NCI-H2227 (cell line): ENCODE data around the gene PLCXD3.

Experiments
- DNase-seq: peaks from one replicate; lab custom pipeline; 2025; ENCODE audit not compliant: unreplicated experiment; lab: John Stamatoyannopoulos, UW

Gene PLCXD3

DNA sequence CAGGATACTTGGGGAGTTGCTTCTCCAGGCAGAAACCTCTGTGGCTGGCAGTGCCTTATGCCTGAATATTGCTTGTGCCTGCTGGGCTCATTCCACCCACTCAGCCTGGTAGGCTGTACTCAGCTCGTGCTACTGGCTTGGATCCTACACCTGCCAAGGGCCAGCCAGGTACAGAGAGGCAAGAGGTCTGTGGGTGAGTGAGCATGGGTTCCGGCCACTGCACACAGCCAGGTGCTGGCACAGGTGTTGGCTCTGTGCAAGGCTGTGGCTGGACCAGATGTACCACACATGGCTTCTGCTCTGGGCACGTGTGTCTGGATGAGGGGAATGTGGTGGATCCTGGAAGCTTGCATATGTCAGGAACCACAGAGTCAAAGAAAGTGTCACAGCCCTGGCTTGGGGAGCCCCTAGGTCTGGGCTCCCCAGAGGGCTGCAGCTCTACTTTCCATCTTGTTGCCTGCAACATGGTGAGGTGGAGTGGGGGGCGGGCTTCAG lies 220.4 kb downstream of the PLCXD3 start:
- DNase-seq: no peak

- no peak for DNase-seq
Measured at GRCh38 chr5:41286696-41287095, 223.7 kb downstream of the PLCXD3 start.

DNA sequence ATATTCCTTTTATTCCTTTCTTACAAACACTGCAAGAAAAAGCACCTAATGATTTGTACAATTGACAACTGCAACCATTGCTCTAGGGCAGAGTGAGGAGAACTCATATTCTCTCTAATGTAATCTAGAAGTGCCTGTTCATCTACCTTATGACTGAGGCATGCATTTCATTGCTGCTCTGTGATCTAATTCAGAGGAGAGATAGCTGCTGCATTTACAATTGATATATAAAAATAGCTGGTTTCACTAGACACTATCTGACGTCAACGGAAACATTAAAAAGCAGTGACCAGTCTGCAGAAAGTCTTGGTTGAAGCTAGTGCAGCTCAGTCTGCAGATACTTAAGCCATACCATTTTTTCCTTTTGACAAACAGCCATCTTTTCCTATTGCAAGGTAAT lies 224.2 kb downstream of the PLCXD3 start:
- DNase-seq: no peak

DNA sequence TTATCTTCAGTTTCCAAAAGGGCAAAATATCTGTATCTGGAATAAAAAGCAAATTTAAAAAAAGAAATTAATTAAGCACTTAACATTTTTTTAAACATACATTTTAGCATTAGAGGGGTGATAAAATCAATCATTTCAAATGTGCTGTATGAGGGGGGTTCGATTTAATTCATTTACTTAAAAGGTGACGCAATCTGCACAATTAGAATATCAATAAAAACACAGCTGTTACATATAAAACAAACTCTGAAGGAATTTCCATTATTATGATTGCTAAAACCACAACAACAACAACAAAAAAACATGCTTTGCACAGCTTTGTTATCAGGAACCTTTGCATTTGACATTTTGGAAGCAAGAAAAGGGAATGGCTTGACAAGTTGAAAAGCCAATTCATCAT lies 225.5 kb downstream of the PLCXD3 start:
- DNase-seq: no peak

GRCh38 chr5:41281215-41281810 lies 229.1 kb downstream of the PLCXD3 start:
- DNase-seq: no peak

- no peak for DNase-seq
Measured at GRCh38 chr5:41279040-41279439, 231.4 kb downstream of the PLCXD3 start.

- DNase-seq: no peak
Measured at GRCh38 chr5:41277476-41278245, 232.7 kb downstream of the PLCXD3 start.

DNA sequence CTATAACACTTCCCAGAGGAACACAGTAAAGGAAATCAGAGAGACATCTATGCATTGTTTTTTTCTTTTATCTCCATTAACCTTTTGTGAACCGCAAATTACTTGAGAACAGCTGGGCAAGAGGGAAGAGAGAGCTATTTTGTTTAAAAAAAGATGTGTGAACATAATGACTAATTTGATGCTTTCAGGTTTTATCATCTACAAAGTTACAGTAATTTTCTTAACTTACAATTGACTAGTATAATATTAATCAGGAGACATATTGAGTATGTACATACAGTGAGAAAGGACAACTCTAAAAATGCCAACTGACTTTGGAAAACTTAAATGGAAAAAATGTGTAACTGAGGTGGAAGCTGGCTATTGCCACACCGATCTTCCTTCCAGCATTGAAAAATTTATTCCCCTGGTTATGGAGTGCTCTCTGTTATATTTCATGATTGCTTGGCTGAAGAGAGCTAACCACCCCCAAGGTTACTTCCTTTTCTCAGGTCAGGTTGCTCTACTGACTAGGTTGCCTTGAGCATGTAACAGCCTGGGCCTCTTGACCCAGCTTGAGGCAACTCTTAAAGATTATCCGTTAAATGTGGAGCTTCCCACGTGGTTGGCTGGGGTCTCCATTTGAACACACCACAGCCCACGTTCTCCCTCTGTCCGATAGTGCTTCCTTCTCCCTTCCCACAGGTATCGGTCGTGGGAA lies 234.4 kb downstream of the PLCXD3 start:
- no peak for DNase-seq

DNA sequence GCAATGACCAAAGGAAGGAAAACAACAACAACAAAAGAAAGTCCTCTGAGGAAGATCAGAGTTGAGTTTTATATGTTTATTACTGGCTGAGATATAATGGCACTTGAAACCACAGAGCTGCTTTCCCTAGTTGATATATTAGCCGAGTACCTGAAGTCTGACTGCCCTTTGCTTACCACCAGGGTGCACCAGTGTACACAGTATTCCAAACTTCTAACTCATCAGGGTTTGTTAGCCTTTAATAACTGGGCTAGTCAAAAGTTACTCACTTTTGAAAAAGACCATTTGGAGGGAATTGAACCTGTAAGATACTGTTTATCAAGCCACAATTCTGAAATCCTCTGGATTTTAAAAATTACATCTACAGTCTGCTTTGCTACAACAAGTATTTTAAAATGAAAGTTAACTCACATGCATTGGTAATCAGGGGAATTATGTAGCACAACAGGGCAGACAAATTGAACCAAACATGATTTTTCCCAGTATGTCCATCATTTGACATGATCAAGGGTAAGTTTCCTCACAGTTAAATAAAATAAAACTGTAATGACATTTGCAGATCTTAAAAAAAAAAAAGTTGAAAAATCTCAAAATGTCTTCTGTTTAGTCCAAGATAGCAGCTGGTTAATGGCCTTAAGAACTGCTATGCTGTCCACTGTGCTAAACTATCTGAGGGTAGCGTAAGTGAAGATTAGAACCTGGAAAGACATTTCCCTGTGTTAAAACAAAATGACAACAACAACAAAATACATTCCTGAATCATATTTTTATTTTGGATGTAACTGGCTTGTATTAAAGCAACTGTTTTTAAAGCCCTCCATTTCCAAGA lies 239.8 kb downstream of the PLCXD3 start:
- peak; percentile 40 for DNase-seq

DNA sequence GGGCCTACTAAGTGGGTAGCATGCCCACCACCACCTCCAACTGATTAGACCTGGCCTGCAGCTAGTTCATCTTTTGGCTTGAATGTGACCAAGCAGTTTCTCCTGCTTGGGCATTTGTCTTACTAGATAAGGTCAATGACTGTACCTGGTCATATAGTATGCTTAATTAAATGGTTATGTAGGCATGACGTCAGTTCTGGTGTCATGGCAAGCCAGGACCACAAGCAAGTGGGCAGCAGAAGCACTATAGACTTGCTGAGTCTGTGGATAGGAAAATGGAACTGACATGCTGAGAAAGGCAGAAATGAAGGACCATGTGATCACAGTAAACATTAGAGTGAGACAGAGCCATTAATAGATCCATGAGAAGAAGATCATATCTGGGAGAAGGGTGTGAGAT lies 241.5 kb downstream of the PLCXD3 start:
- DNase-seq: no peak

DNA sequence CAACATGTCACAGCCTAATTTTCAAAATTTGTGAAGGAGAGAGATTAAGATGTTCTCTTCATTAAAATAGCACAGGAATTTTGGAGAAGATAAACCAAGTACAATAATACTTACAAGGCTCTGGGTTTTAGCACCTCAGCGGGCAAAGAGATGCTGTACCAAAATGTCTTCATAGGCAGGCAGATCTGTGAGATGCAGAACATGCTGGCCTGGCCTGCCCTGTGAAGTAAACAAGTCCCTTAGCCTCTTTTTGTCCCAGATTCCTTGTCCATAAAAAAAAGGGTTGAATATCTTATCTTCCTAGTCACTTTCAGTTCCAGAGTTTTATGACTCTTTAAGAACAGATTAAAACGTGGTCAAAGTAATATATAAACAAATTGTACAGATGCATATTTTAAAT lies 244.0 kb downstream of the PLCXD3 start:
- no peak for DNase-seq

DNA sequence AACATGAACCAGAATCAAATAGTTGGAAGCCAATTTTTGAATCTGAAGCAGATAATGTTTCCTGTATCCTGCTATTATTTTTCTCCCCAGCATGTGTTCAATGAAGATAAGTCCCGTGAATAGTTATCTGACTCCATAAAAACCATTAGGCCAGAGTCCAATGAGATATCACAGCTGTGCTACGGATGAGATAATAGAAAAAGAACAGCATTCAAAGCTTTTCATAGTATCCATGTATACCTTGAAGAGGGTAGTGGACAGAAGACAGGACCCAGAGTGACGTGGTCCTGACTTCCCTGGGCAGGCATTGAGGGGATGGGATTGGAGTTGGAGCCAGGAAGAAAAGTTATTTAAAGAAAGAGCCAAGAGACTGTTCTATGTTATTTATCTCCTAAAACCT lies 246.4 kb downstream of the PLCXD3 start:
- DNase-seq: no peak

DNA sequence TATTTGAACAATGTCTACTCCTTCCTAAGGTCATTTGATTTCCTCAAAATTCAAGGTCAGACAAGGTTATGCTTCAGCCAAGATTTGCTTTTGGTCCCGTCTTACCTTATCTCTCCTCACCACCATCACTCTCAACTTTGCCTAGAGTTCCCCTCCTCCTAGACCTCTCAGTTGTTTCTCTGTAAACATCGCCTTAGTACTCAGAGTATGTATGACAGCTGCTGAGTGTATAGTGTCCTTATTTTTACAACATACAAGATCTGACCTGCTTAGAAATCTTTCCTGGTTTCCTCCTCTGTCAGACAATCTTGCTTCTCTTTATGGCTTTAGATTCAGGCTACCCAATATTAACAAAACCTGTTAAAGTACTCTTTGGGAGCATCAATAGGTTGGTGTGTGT lies 247.1 kb downstream of the PLCXD3 start:
- no peak for DNase-seq
